Neuronal stem cell (in vitro differentiated cells): Measurements from ENCODE around the gene SHH.

Source experiments
- DNase-seq: peaks from one replicate; pipeline ENCODE4 v3.0.0-alpha.2; 2013; ENCODE audit warnings: low spot score
- H2AFZ ChIP-seq: one replicate; pipeline ENCODE4 v1.6.1; 2013; ENCODE audit warnings: mild to moderate bottlenecking, low read length, inconsistent platforms
- H2AK5ac ChIP-seq: 2 replicates; pipeline ENCODE4 v1.6.1; 2013; ENCODE audit warnings: low read depth, mild to moderate bottlenecking, inconsistent platforms, low read length, moderate library complexity, mixed read lengths
- H2BK120ac ChIP-seq: 2 replicates; pipeline ENCODE4 v1.6.1; 2013; ENCODE audit warnings: low read depth, mild to moderate bottlenecking, inconsistent platforms, low read length, moderate library complexity, mixed read lengths
- H2BK12ac ChIP-seq: one replicate; pipeline ENCODE4 v1.6.1; 2013; ENCODE audit warnings: low read length, inconsistent platforms
- H2BK15ac ChIP-seq: 2 replicates; pipeline ENCODE4 v1.6.1; 2013; ENCODE audit warnings: mild to moderate bottlenecking, low read length, inconsistent platforms, mixed read lengths
- H2BK5ac ChIP-seq: one replicate; pipeline ENCODE4 v1.6.1; 2013; ENCODE audit warnings: inconsistent platforms, mild to moderate bottlenecking, low read length, moderate library complexity
- H3K14ac ChIP-seq: one replicate; pipeline ENCODE4 v1.6.1; 2013; ENCODE audit warnings: low read length, inconsistent platforms
- H3K18ac ChIP-seq: 2 replicates; pipeline ENCODE4 v1.6.1; 2013; ENCODE audit warnings: low read length, inconsistent platforms
- H3K23ac ChIP-seq: 2 replicates; pipeline ENCODE4 v1.6.1; 2013; ENCODE audit warnings: low read depth, mild to moderate bottlenecking, mixed read lengths, low read length, inconsistent platforms; ENCODE audit not compliant: poor library complexity
- H3K27ac ChIP-seq: replicated peaks from 3 replicates; pipeline ENCODE4 v1.5.1; 2013; ENCODE audit warnings: low read length, inconsistent platforms
- H3K27me3 ChIP-seq, 3 experiments: 2 replicates each; pipeline ENCODE4 v1.6.1; 2013; ENCODE audit warnings: low read length in 3 of 3, mild to moderate bottlenecking in 2 of 3, inconsistent platforms in 1 of 3, low read depth in 1 of 3, mixed read lengths in 1 of 3, moderate library complexity in 1 of 3; ENCODE audit not compliant: control insufficient read depth in 3 of 3, insufficient read depth in 3 of 3
- H3K36me3 ChIP-seq, 2 donors: replicated peaks in 1 of 2; 2 replicates each; pipeline ENCODE4 v1.6.1; 2013; ENCODE audit warnings: low read length in 2 of 2; ENCODE audit not compliant: control insufficient read depth in 2 of 2, insufficient read depth in 2 of 2
- H3K4ac ChIP-seq: 2 replicates; pipeline ENCODE4 v1.6.1; 2013; ENCODE audit warnings: inconsistent platforms, mild to moderate bottlenecking, low read length, moderate library complexity
- H3K4me1 ChIP-seq, 2 donors: 1 replicate in 1 of 2; 2 replicates in 1 of 2; pipeline ENCODE4 v1.6.1; 2013; ENCODE audit warnings: low read length in 2 of 2, low read depth in 1 of 2; ENCODE audit not compliant: control insufficient read depth in 2 of 2, insufficient read depth in 1 of 2
- H3K4me2 ChIP-seq: one replicate; pipeline ENCODE4 v1.6.1; 2013; ENCODE audit warnings: mild to moderate bottlenecking, low read length, inconsistent platforms; ENCODE audit not compliant: insufficient read depth, poor library complexity, severe bottlenecking
- H3K4me3 ChIP-seq, 2 donors: 2 replicates each; pipeline ENCODE4 v1.5.1; 2013; ENCODE audit warnings: low read length in 2 of 2, mild to moderate bottlenecking in 2 of 2, inconsistent platforms in 1 of 2, moderate library complexity in 1 of 2
- H3K79me1 ChIP-seq: one replicate; pipeline ENCODE4 v1.6.1; 2013; ENCODE audit warnings: low read depth, mild to moderate bottlenecking, inconsistent platforms, low read length, moderate library complexity
- H3K9ac ChIP-seq: one replicate; pipeline ENCODE4 v1.6.1; 2013; ENCODE audit warnings: mild to moderate bottlenecking, low read depth, low read length, inconsistent platforms; ENCODE audit not compliant: poor library complexity
- H3K9me3 ChIP-seq, 2 donors: replicated peaks in 1 of 2; 2 replicates each; pipeline versions ENCODE3 to v1.6.1; 2013; ENCODE audit warnings: low read length in 2 of 2, mild to moderate bottlenecking in 2 of 2, inconsistent platforms in 1 of 2, low read depth in 1 of 2, mixed read lengths in 1 of 2, moderate library complexity in 1 of 2; ENCODE audit not compliant: control insufficient read depth in 2 of 2, insufficient read depth in 1 of 2
- H4K8ac ChIP-seq: one replicate; pipeline ENCODE4 v1.6.1; 2013; ENCODE audit warnings: low read depth, mild to moderate bottlenecking, inconsistent platforms, low read length, moderate library complexity
- H4K91ac ChIP-seq: one replicate; pipeline ENCODE4 v1.6.1; 2013; ENCODE audit warnings: low read length, low read depth, mild to moderate bottlenecking, inconsistent platforms; ENCODE audit not compliant: poor library complexity
- WGBS, 2 donors: extraction: QIAGEN DNeasy Blood & Tissue Kit; methylation state at CpG; one replicate each; pipeline ENCODE4 v1.1.7; 2013; ENCODE audit warnings: missing lambda C conversion rate in 2 of 2, mixed read lengths in 1 of 2; ENCODE audit not compliant: insufficient read length in 2 of 2, insufficient replicate concordance in 1 of 2; ENCODE audit errors: extremely low coverage in 2 of 2; 5-methylcytosine and 5-hydroxymethylcytosine counted together

Gene SHH

DNA sequence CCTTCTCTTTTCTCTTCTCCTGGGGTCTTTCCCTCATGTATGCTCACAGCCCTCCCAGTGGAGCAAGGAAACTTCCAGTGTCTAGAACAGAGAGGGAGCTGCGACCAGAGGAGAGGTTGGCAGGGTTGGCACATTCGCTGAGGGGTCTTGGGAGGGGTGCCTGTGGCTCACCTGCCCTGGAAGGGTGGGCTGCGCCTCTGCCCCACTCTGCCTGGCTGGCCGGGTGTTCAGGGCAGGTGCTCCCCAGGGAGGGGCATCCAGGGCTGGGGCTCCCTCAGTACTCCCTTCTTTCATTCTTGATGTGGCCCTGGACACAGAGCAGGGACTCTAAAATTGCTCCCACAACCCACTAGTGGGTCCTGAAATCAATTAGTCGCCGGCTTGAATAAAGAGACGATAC lies 16.9 kb downstream of the SHH start:
- H3K4ac ChIP-seq = no peak overlapping the region
- peaks cover 0 to 49% (median 26%) of the 10 kb centered on the region in 3 experiments for H3K27me3 ChIP-seq
- H2BK15ac ChIP-seq = no peak overlapping the region
- DNase-seq = no peak
- no peak overlapping the region for H3K27ac ChIP-seq
- no peak overlapping the region for H3K18ac ChIP-seq
- no CpG with 5 or more reads among the region's 7 CpGs for WGBS, 2 donors
- peaks cover 0 to 7% of the 10 kb centered on the region in 2 donors for H3K9me3 ChIP-seq
- no peak overlapping the region for H2BK120ac ChIP-seq
- H3K4me1 ChIP-seq = peaks cover 0 to 1% of the 10 kb centered on the region in 2 donors
- H2AFZ ChIP-seq = no peak overlapping the region
- H2BK12ac ChIP-seq = no peak overlapping the region
- no peak overlapping the region for H3K14ac ChIP-seq
- H3K4me2 ChIP-seq = no peak overlapping the region
- H3K4me3 ChIP-seq = no peak overlapping the region
- no peak overlapping the region for H4K91ac ChIP-seq
- H2BK5ac ChIP-seq = peak overlapping the region; percentile 88
- H2AK5ac ChIP-seq = no peak overlapping the region
- peak overlapping the region; percentile 31 for H4K8ac ChIP-seq
- H3K79me1 ChIP-seq = no peaks in the 10 kb centered on the region
- no peak overlapping the region for H3K9ac ChIP-seq
- H3K23ac ChIP-seq = no peak overlapping the region
- peaks cover 0 to 2% of the 10 kb centered on the region in 2 donors for H3K36me3 ChIP-seq

DNA sequence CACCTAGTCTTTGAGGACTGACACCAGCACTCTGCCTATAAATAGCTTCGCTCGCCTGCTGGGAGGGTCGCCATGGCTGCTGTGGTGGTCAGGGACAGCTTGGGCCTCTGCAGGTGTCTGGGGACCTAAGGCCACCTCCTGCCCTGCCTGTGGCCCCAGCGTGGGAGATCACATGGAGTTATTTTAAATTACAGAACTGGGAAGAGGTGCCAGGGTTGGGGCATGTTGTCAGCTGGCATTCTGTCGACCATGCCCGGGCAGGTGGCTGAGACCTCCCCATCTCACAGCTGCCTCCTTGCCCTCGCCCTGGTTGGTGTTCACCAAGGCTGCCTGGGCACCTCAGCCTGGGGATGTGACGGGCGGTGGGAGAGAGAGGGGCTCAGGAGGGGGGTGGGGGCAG lies 18.1 kb downstream of the SHH start:
- Histone ChIP-seq H3K9me3 (peaks cover 0 to 7% of the 10 kb centered on the region in 2 donors), H3K18ac (no peak overlapping the region), H3K9ac (no peak overlapping the region), H3K4ac (no peak overlapping the region), H3K36me3 (peaks cover 0 to 2% of the 10 kb centered on the region in 2 donors), H3K79me1 (no peaks in the 10 kb centered on the region), H2AK5ac (no peak overlapping the region), H2BK5ac (no peak overlapping the region), H4K91ac (no peak overlapping the region), H3K23ac (no peak overlapping the region), H3K27ac (no peak overlapping the region), H4K8ac (no peak overlapping the region), H3K14ac (no peak overlapping the region), H3K4me1 (peaks cover 0 to 1% of the 10 kb centered on the region in 2 donors), H2BK12ac (no peak overlapping the region), H2BK120ac (no peak overlapping the region), H3K4me3 (no peak overlapping the region), H2AFZ (no peak overlapping the region), H3K27me3 (peaks cover 0 to 37% (median 19%) of the 10 kb centered on the region in 3 experiments), H2BK15ac (no peak overlapping the region), H3K4me2 (no peak overlapping the region)
- no CpG with 5 or more reads among the region's 9 CpGs for WGBS, 2 donors
- DNase-seq = no peak

DNA sequence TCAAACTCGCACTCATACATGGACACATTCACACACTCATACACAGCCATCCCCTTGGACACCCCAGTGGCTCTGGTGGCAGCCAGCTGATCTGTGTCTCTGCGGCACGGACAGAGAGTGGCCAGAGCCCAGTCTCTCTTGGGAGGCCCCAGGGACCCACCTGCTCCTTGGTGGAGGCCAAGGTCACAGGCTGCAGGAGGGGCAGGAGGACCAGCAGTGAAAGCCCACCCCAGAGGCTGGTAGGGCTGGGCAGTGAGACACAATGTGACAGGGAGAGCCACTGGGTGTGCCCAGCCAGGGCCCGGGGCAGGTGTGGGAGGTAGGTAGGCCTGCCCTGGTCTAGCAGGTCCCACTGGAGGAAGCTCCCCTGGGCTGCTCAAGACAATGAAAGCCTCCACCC lies 18.5 kb downstream of the SHH start:
- H3K23ac ChIP-seq = peak overlapping the region; percentile 29
- H3K4me2 ChIP-seq = no peak overlapping the region
- H2BK15ac ChIP-seq = no peak overlapping the region
- no CpG with 5 or more reads among the region's 4 CpGs for WGBS, 2 donors
- no peak overlapping the region for H2BK5ac ChIP-seq
- no peaks in the 10 kb centered on the region for H3K79me1 ChIP-seq
- no peak for DNase-seq
- no peak overlapping the region for H2BK120ac ChIP-seq
- peak overlapping the region; percentile 92 for H3K14ac ChIP-seq
- no peak overlapping the region for H2BK12ac ChIP-seq
- H3K4me1 ChIP-seq = peaks cover 0 to 1% of the 10 kb centered on the region in 2 donors
- no peak overlapping the region for H3K4ac ChIP-seq
- peaks cover 0 to 32% (median 17%) of the 10 kb centered on the region in 3 experiments for H3K27me3 ChIP-seq
- no peak overlapping the region for H4K91ac ChIP-seq
- H3K9me3 ChIP-seq = peaks cover 0 to 7% of the 10 kb centered on the region in 2 donors
- H2AK5ac ChIP-seq = no peak overlapping the region
- H3K9ac ChIP-seq = peak overlapping the region; percentile 71
- H3K36me3 ChIP-seq = peaks cover 0 to 2% of the 10 kb centered on the region in 2 donors
- H3K4me3 ChIP-seq = peak overlapping the region in 1 of 2 donors; percentile 47
- peak overlapping the region; percentile 33 for H4K8ac ChIP-seq
- H3K27ac ChIP-seq = no peak overlapping the region
- H2AFZ ChIP-seq = no peak overlapping the region
- peak overlapping the region; percentile 53 for H3K18ac ChIP-seq

- no peak overlapping the region for H2AFZ ChIP-seq
- DNase-seq = no peak
- no peak overlapping the region for H4K91ac ChIP-seq
- peaks cover 0 to 1% of the 10 kb centered on the region in 2 donors for H3K4me1 ChIP-seq
- H3K27ac ChIP-seq = no peak overlapping the region
- H3K23ac ChIP-seq = no peak overlapping the region
- H2AK5ac ChIP-seq = no peak overlapping the region
- H2BK15ac ChIP-seq = no peak overlapping the region
- peak overlapping the region; percentile 53 for H3K9ac ChIP-seq
- H3K4me3 ChIP-seq = peak overlapping the region in 1 of 2 donors; percentile 47
- H3K79me1 ChIP-seq = no peaks in the 10 kb centered on the region
- peaks cover 0 to 2% of the 10 kb centered on the region in 2 donors for H3K36me3 ChIP-seq
- H3K4me2 ChIP-seq = no peak overlapping the region
- H3K9me3 ChIP-seq = peaks cover 0 to 7% of the 10 kb centered on the region in 2 donors
- no peak overlapping the region for H3K18ac ChIP-seq
- H3K14ac ChIP-seq = peak overlapping the region; percentile 27
- peak overlapping the region; percentile 33 for H4K8ac ChIP-seq
- no peak overlapping the region for H3K4ac ChIP-seq
- H2BK12ac ChIP-seq = no peak overlapping the region
- 100% methylated on average over 1 to 2 of the region's 11 CpGs for WGBS, 2 donors
- H2BK120ac ChIP-seq = no peak overlapping the region
- H3K27me3 ChIP-seq = peaks cover 0 to 26% (median 16%) of the 10 kb centered on the region in 3 experiments
- H2BK5ac ChIP-seq = no peak overlapping the region
Measured at GRCh38 chr7:155792999-155793560, 19.2 kb downstream of the SHH start.
